D721Med (cell line): ENCODE results near the gene DLG5.

Experiments used
- DNase-seq: peaks from one replicate; pipeline ENCODE4 v3.0.0; 2011; ENCODE audit warnings: low spot score; ENCODE audit not compliant: insufficient read length
- FAIRE-seq: peaks from 2 replicates; lab custom pipeline; 2011; peaks lifted over from hg19 to GRCh38; lab: Jason Lieb, UNC
- CTCF ChIP-seq: IDR thresholded peaks from 2 replicates; pipeline ENCODE4 v1.5.1; 2012; ENCODE audit warnings: mild to moderate bottlenecking, control low read depth; ENCODE audit not compliant: insufficient read depth; ENCODE audit errors: missing control alignments

Gene DLG5

GRCh38 chr10:77744245-77744644 is 182.3 kb downstream of the DLG5 start:
- no peak for TF ChIP-seq CTCF
- no peak for DNase-seq
- no peak for FAIRE-seq

GRCh38 chr10:77742172-77742571 is 184.4 kb downstream of the DLG5 start:
- no peak for FAIRE-seq
- no peak for TF ChIP-seq CTCF
- DNase-seq = no peak

GRCh38 chr10:77741746-77742145 is 184.8 kb downstream of the DLG5 start:
- no peak for FAIRE-seq
- no peak for DNase-seq

More at GRCh38 chr10:77741746-77742145, 184.8 kb downstream of the DLG5 start:
- TF ChIP-seq CTCF = no peak
